LHCN-M2 (cell line): ENCODE data around the gene LGALS9C. TPM values are rescaled to one million over a fixed set of nuclear protein-coding genes. Genes with fewer than 3 reads are reported as not detected.
A peak's percentile ranks its signal among the peaks of the same experiment; 100 is the strongest.
"Not testable (repeated sequence)": the region's sequence is repeated elsewhere in the genome, so short reads cannot be mapped to it uniquely, and the experiment has no call there.

Source experiments
- DNase-seq: peaks from one replicate; pipeline ENCODE4 v3.0.0-alpha.2; 2012; ENCODE audit warnings: low read depth
- total RNA-seq: library from RNA; depleted of rRNA; stranded (reverse); fragments of >200 nt; gene quantifications from 2 replicates; pipeline ENCODE4 v1.2.3, GENCODE V29; 2014

Gene LGALS9C
- total RNA-seq, 1 experiment from 2014 or later = not detected

DNA sequence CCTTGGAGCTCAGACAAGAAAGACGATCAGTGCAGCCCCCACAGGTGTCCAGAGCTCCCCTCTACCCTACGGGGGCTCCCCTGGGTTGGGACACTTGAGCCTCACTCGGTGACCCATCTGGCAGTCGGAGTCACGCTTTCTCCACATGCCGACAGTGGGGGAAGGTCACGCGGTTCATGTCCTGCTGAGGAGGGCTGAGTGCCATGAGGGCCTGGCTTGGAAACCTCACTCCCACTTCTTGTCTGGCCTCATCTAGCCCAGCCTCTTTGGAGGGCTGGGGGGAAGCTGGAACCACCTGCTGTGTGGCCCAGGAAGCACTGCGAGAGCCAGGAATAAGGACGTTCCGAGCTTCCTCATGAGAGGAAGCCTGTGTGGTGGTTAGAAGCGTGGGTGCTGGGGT is 1.8 kb downstream of the LGALS9C start:
- not testable (repeated sequence) for DNase-seq

DNA sequence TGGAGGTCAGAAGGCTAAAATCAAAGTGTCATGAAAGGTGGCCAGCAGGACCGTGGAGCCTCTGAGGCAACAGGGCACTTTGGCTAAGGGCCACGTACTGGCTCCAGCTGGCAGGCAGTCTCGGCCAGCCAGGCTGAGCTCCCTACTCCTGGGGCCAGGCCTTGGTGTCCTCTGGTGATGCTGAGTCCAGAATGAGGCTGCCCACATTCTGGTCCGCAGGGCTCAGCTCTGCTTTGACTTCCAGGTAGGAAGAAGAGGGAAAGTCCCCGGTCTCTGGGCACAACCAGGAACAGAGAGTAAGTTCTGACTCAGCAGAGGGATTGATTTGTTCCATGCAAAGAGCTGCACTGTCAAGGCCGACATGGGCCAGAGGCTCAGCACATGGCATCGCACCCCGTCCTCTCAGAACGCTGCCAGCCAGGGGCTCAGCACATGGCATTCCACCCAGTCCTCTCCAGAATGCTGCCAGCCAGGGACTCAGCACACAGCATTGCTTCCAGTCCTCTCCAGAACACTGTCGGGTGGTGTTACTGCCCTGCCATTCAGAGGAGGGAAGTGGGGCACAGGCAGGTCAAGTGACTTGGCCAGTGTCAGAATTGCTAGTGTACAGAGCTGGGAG is 2.5 kb downstream of the LGALS9C start:
- not testable (repeated sequence) for DNase-seq

DNA sequence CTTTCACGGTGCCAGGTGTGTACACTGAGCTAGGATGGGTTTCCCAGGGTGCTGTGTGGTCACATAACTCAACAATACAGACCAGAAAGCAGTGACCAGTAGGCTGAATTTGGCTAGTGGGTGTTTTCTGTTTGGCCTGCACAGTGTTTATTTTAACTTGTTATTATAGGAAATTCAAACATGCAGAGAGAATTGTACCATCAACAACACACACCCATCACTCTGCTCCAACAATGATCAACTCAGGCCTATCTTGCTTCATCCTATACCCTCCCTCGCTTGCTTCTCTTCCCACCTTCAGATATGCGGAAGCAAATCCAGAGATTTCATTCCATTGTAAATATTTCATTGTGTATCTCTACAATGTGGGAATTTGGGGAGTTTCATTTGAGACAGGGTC is 5.2 kb downstream of the LGALS9C start:
- DNase-seq = not testable (repeated sequence)

DNA sequence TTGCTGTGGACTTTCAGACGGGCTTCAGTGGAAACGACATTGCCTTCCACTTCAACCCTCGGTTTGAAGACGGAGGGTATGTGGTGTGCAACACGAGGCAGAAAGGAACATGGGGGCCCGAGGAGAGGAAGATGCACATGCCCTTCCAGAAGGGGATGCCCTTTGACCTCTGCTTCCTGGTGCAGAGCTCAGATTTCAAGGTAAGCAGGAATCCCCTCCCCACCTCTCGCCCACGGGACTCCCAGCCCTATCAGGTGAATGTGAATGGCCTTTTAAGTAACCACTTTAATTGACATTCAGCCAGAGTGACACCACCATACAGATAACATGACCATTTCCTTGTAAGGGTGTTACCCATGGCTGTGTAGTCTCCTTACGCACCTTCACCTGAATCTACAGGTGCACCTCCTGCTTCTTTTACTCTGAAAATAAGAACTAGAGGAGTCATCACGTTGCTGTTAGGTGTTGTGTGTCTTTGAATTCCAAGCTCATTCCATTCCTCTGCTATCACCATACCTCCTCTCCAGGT is 9.4 kb downstream of the LGALS9C start:
- not testable (repeated sequence) for DNase-seq

DNA sequence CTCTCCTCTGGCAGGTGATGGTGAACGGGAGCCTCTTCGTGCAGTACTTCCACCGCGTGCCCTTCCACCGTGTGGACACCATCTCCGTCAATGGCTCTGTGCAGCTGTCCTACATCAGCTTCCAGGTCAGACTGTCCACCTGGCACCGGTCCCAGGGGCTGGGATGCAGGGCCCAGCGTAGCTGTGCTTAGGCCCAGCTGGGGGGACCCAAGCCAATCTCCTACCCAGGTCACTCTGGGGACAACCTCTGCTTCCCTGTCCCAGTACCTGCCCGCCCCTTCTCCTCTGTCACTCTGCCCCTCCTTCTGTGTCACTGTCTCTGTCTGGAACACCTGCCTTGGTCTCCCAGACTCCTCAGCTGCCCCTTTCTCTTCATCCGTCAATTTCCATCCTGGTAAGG is 11.0 kb downstream of the LGALS9C start:
- DNase-seq = not testable (repeated sequence)

DNA sequence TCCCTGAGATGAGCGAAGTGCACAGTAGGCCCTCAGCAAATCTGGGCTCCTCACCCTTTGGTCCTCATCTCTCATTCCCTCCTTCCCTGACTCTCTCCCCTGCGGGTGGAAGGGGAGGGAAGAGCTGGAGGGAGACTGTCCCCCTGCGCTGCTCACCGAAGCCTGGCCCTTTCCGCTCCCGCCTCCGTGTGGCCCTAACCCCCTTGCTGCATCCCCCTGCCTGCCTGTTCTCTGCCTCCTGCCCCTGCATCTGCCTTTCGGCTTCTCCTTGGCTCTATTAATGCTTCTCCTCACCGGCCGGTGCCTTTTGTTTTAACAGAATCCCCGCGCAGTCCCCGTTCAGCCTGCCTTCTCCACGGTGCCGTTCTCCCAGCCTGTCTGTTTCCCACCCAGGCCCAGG is 12.0 kb downstream of the LGALS9C start:
- not testable (repeated sequence) for DNase-seq

DNA sequence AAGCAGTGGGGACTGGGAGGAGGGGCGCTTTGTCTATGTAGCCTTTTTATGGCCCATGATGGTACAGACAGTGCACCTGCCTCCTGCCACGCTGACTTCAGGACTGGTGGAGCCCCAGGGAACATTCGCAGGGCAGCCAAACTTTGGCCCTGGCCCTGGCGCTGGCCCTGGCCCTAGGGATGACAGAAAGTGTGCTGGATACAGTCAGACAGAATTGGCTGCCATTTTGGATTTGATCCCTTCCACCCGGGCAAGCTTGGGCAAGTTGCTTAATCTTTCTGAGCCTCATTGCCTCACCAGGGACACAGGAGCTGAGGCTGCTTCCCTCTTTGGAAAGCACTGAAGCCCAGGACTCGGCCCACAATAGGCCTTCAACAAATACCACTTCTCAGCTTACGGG is 13.4 kb downstream of the LGALS9C start:
- DNase-seq = not testable (repeated sequence)

DNA sequence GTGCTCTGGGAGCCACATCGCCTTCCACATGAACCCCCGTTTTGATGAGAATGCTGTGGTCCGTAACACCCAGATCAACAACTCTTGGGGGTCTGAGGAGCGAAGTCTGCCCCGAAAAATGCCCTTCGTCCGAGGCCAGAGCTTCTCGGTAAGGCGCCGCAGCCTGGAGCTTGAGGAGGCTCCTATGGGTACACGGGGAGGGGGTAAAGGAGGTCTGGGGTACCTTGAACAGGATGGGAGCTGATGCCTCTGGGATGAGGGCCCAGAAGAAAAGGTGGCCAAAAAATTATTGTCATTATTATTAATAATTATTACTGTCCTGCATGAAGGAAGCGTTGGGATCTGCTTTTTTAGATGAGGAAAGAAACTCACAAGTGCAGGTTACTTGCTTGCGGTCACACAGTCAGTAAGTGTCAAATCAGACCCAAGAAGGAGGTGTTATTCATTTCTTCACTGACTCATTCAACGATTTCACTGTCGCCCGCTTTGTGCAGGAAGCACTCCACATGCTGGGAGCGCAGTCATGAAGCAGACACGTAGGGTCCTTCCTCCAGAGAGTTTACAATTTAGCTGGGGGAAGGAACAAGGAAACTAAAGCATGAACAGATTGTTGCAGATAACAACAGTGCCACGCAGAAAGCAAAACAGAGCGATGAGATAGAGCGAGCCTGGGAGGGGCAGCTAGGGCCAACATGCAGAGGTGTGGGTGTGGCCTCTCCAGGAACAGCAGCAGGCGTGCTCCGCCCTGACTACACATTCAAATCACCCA is 16.3 kb downstream of the LGALS9C start:
- not testable (repeated sequence) for DNase-seq

DNA sequence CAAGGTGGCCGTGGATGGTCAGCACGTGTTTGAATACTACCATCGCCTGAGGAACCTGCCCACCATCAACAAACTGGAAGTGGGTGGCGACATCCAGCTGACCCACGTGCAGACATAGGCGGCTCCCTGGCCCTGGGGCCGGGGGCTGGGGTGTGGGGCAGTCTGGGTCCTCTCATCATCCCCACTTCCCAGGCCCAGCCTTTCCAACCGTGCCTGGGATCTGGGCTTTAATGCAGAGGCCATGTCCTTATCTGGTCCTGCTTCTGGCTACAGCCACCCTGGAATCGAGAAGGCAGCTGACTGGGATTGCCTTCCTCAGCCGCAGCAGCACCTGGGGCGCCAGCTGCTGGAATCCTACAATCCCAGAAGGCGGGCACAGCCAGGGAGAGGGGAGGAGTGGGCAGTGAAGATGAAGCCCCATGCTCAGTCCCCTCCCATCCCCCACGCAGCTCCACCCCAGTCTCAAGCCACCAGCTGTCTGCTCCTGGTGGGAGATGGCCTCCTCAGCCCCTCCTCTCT is 17.7 kb downstream of the LGALS9C start:
- not testable (repeated sequence) for DNase-seq

DNA sequence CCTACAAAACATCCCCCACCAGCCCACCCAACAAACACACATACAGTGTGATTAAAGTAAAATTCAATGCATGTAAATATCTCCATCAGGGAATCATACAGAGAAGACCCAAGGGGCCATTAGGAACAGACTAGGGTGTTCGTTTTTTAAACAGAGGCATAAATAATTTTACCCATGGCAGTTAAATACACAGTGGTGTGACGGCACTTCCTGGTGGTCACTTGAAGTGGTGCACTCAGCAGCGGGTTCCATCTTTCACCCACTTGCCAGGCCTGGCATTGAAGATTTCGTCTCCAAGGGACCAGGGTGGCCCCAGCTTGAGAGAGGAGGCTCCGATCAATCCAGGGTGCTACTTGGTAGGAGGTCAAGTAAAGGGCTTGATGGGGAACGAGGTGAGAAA is 20.5 kb downstream of the LGALS9C start:
- DNase-seq = not testable (repeated sequence)

DNA sequence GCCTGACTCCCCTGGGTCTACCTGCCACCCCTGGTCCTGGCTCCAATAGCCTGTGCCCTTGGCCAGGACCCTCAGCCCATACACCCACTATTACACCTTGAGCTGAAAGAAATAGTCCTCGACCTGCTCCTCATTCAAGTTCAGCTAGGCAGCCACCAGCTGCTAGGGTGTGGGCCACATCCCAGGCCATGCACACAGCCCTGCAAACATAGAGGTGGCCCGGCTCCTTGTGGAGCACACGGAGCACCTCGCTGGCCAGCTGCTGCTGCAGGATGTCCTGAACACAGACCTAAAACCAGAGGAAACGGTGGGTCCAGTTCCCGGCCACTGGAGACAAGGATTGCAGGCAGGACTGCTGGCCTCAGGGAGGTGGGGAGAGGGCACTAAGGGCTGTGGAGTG is 22.5 kb downstream of the LGALS9C start:
- DNase-seq = not testable (repeated sequence)

DNA sequence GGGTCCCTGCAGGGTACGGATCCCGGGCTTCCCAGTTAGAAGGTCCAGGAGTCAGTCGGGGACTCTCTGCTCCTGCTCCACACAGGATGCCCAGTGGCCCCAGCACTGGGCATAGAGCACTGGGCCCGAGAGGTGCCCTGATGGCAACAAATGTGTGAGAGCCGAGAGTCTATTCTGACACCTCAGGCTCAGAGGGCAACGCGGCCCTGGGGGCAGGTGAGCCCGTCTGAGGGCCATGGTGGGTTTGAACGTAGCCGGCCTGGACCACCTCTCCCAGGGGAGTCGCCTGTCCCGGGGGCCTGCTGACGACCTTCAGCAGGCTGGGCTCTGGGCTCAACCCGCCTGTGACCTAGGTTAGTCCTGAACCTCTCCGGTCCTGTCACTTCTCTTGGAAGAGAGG is 23.2 kb downstream of the LGALS9C start:
- DNase-seq = not testable (repeated sequence)

DNA sequence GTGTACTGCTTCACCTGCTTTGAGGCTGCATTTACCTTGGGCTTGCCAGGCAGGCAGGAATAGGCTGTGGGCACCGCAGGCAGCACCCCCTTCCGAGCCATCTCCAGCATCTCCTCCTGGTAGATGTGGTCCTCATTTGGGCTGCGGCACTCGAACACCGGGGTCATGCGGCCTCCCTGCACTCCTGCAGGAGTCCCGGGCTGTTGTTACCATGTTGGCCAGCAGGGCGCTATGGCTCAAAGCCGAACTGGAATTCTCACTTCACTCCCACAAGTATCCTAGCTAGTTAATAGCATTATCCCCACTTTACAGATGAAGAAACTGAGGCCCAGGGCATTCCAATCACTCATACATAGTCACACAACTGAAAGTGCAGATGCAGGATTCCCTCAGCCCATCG is 23.7 kb downstream of the LGALS9C start:
- not testable (repeated sequence) for DNase-seq

DNA sequence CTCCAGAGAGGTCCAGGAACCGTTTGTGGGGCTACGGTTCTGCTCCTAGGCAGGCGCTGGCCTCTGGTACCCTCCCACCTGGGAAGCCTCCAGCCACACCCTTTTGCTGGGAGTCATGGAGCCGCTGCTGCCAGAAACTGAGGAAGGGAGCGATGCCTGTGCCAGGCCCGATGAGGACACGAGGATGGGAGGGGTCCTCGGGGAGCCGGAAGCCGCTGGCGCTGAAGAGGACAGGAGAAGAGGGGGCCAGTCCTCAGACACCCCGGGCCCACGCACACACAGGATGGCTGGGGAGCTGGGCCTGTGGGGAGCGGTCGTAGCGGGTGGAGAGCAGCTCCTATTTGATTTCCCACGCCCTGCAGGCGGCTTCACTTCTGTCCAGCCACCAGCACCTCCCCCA is 24.2 kb downstream of the LGALS9C start:
- DNase-seq = not testable (repeated sequence)

DNA sequence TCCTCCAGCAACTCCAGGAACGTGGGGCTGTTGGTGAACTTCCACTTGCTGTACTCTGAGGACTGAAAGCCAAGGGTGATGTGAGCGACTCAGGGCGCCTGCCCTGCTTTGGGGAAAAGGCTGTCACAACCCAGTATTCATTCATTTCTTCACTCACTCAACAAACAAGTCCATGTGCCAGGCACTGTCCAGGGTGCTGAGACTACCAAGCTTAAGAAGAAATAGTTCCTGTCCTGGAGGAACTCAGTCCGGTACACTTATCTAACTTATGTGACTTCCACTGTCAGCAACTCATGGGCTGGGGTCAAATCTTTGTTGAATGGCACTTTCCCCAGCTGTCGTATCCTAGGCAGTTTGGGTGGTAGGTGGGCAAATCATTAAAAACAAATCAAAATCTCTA is 26.6 kb downstream of the LGALS9C start:
- DNase-seq = not testable (repeated sequence)

DNA sequence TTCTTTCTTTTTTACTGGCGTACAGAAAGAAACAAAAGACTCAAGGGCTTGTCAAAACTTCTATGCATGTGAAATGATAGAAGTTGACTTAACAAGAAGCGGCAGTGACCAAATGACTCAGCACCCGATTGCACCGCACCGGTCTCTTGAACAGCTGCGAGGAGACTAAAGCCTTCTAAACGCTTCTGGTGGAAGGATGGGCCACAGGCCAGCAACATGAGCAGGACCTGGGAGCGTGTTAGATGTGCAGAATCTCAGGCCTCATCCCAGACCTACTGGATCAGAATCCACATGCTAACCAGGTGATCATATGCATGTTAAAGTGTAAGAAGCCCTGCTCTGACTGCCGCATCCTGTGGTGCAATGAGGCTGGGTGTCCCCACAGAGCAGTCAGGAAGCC is 31.1 kb downstream of the LGALS9C start:
- peak; percentile 26 for DNase-seq

DNA sequence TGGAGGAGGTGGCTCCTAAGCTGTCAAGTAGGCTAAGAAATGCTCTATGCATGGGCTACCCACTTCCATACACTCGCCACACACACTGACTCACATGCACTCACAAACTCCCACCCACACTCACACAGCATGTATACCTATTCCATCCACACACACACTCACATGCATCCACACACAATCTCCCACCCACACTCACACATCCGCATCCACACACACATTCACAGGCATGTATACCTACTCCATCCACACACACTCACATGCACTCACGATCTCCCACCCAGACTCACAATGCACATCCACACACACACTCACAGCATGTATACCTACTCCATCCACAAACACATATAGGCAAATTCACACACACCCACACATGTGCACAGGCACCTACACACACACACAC is 32.1 kb downstream of the LGALS9C start:
- not testable (repeated sequence) for DNase-seq

DNA sequence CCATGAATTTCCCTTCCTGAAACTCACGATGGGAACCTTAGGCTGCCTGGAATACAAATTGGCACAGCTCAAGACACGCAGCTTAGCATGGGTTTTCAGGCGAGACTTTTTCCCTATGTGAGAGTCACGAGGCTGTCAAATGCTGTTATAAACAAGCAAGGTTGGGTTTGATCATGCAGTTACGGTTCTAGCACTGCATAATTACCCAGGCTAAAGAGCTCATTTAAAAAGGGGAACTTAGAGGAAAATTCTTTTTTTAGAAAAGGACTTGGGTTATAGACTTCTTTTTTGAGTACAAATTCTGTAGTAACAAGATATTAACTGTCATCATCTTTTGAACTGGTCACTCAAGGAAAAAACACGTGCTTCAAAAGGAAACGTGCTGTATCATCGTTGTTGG is 44.5 kb downstream of the LGALS9C start:
- not testable (repeated sequence) for DNase-seq

DNA sequence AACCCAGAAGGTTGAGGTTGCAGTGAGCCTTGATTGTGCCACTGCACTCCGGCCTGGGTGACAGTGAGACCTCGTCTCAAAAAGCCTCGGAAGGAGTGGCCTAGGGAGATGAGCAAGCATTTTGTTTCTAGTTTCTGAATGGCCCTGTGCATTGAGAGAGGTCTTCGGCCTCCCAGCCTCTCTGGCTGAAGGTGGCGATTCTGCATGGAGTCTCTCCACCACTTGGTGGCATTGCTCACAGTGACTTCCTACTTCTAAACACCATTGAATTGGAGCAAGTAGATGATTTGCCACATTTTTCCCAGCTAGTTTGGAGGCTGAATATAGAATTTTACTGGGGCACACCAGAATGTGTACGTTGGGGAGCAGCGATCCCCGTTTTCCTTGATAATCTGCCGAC is 48.4 kb downstream of the LGALS9C start:
- not testable (repeated sequence) for DNase-seq

DNA sequence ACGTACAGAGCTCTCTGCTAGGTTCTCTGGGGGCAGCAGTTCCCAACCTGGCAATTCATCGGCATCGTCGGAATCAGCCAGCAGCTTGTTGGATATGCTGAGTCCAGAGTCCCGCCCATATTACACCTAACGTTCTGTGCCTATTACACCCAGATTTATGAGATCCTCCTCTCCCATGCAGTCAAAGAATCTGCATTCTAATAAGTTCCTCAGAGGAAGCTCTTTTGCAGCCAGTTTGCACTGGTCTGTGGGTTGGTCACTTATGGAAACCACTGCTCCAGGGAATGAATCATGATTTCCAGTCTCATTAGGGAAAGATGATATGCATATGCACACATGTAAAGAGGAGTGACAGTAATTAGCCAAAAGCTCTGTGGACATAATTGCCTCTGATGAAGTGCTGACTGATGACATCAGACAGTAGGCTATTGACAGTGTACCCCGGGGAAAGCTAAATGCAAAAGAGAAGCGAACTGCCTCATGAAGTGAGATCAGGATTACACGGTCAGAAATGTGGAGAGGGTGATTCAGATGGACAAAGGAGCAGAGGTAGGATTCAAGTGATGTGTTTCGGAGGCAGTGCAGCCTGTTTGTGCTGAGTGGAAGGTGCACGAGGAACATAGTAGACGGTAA is 49.7 kb downstream of the LGALS9C start:
- DNase-seq = not testable (repeated sequence)

DNA sequence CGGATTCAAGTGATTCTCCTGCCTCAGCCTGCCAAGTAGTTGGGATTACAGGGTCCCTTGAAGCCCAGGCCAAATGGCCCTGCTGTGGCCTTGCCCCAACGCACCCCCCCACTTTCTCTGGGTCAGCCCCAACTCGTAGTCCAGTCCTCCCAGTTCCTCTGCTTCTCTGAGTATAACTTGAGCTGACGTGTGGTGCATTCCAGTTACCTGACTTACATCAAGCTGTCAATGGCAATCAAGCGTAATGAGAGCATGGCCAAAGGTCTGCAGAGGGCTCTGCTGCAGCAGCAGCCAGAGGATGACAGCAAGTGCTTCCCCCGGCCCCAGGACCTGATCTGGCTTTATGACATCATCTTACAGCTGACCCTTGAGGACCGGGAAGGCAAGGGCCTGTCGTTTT is 50.8 kb downstream of the LGALS9C start:
- DNase-seq = not testable (repeated sequence)

DNA sequence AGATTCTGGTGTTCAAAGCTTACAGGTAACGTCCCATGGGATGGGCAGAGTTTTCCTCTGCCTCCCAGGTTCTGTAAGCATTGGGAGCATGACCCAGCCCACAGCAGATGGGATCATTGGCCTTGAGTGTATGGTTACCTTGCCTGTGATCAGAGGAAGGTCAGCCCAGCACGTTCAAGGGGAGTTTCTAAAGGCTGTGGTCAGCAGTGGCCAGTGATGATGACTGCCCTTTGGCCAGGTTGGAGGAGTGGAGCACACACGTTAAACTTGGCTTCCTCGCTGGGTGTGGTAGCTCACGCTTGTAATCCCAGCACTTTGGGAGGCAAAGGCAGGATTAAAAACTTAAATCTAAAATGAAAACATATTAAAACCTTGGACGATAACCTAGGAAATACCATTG is 51.8 kb downstream of the LGALS9C start:
- not testable (repeated sequence) for DNase-seq
